Right atrium auricular region (tissue), 2 donors: ENCODE measurements around the gene DDX50. TPM values are rescaled to one million over a fixed set of nuclear protein-coding genes. Genes with fewer than 3 reads are reported as not detected.
"Not testable (repeated sequence)": the region's sequence is repeated elsewhere in the genome, so short reads cannot be mapped to it uniquely, and the experiment has no call there.

Experiments
- DNase-seq: peaks from one replicate; pipeline ENCODE4 v3.0.0-alpha.2; 2019; ENCODE audit warnings: low spot score
- H3K27ac ChIP-seq, 2 donors: fragments of 200-600 bp; sonication (generic); 1 replicate in 1 of 2; 2 replicates in 1 of 2; pipeline ENCODE4 v1.5.1; 2016 to 2019
- H3K27me3 ChIP-seq, 2 donors: fragments of 200-600 bp; sonication (generic); one replicate each; pipeline versions ENCODE4 v1.5.1 to v1.6.0; 2017 to 2019
- H3K36me3 ChIP-seq: fragments of 200-600 bp; sonication (generic); one replicate; pipeline ENCODE4 v1.5.1; 2016
- H3K4me1 ChIP-seq, 2 donors: fragments of 200-600 bp; sonication (generic); one replicate each; pipeline versions ENCODE4 v1.5.1 to v1.6.0; 2017 to 2019
- H3K4me3 ChIP-seq, 2 donors: fragments of 200-600 bp; sonication (generic); 1 replicate in 1 of 2; 2 replicates in 1 of 2; pipeline ENCODE4 v1.5.1; 2017 to 2019; ENCODE audit warnings: mild to moderate bottlenecking in 1 of 2, moderate library complexity in 1 of 2
- H3K9me3 ChIP-seq, 2 donors: fragments of 200-600 bp; sonication (generic); one replicate each; pipeline ENCODE4 v1.5.1; 2019
- CTCF ChIP-seq, 2 donors: fragments of 200-600 bp; sonication (generic); IDR thresholded peaks; one replicate each; pipeline ENCODE4 v1.5.1; 2019; ENCODE audit warnings: antibody characterized with exemption in 2 of 2
- total RNA-seq, 2 donors: library from RNA; depleted of rRNA; stranded (reverse); fragments of >200 nt; gene quantifications; one replicate each; pipeline ENCODE4 v1.1.0, GENCODE V29; 2016

The DDX50 gene
- total RNA-seq = 10 to 100 TPM; 18.9 to 22.3 TPM

GRCh38 chr10:68901105-68901927 lies at the start of gene DDX50:
DDX50 (plus strand) TSS chr10:68901315; CDS start chr10:68901385, 70 bp downstream.
- Histone ChIP-seq H3K27me3 (no peaks in the 10 kb centered on the region), H3K36me3 (no peaks in the 10 kb centered on the region), H3K27ac (peak within 1 kb of the TSS; percentile 99), H3K4me3 (peak within 1 kb of the TSS; percentile 79 to 85), H3K9me3 (no peaks in the 10 kb centered on the region), H3K4me1 (peaks cover 0 to 25% of the 10 kb centered on the region in 2 donors)
- peak in 1 of 2 donors; percentile 20 for TF ChIP-seq CTCF (IDR thresholded peaks at IDR 0.05)
- DNase-seq = peak; percentile 100

GRCh38 chr10:68856352-68856751 lies 44.8 kb upstream of the DDX50 start:
- no peak for TF ChIP-seq CTCF (IDR thresholded peaks at IDR 0.05)
- no peak overlapping the region for H3K27ac ChIP-seq
- H3K27me3 ChIP-seq = no peaks in the 10 kb centered on the region
- no peak overlapping the region for H3K4me3 ChIP-seq
- no peaks in the 10 kb centered on the region for H3K4me1 ChIP-seq
- peaks cover 0 to 9% of the 10 kb centered on the region in 2 donors for H3K9me3 ChIP-seq
- H3K36me3 ChIP-seq = no peaks in the 10 kb centered on the region
- DNase-seq = no peak

GRCh38 chr10:68857005-68857404 lies 44.1 kb upstream of the DDX50 start:
- no peak for TF ChIP-seq CTCF (IDR thresholded peaks at IDR 0.05)
- Histone ChIP-seq H3K4me3 (no peak overlapping the region), H3K9me3 (peaks cover 0 to 13% of the 10 kb centered on the region in 2 donors), H3K27me3 (no peaks in the 10 kb centered on the region), H3K36me3 (no peaks in the 10 kb centered on the region), H3K4me1 (no peaks in the 10 kb centered on the region), H3K27ac (no peak overlapping the region)
- no peak for DNase-seq

GRCh38 chr10:68861253-68861652 lies 39.9 kb upstream of the DDX50 start:
- no peaks in the 10 kb centered on the region for H3K27me3 ChIP-seq
- no peaks in the 10 kb centered on the region for H3K36me3 ChIP-seq
- H3K9me3 ChIP-seq = peaks cover 0 to 13% of the 10 kb centered on the region in 2 donors
- H3K4me3 ChIP-seq = no peak overlapping the region
- H3K27ac ChIP-seq = no peak overlapping the region
- H3K4me1 ChIP-seq = no peaks in the 10 kb centered on the region
- TF ChIP-seq CTCF (IDR thresholded peaks at IDR 0.05) = no peak
- no peak for DNase-seq

- no peaks in the 10 kb centered on the region for H3K36me3 ChIP-seq
- DNase-seq = no peak
- TF ChIP-seq CTCF (IDR thresholded peaks at IDR 0.05) = no peak
- H3K9me3 ChIP-seq = peaks cover 0 to 13% of the 10 kb centered on the region in 2 donors
- no peaks in the 10 kb centered on the region for H3K4me1 ChIP-seq
- H3K27me3 ChIP-seq = no peaks in the 10 kb centered on the region
- H3K27ac ChIP-seq = no peak overlapping the region
- H3K4me3 ChIP-seq = no peak overlapping the region
These were observed 36.5 kb upstream of the DDX50 start for GRCh38 chr10:68864611-68865010.

- not testable (repeated sequence) for H3K27ac ChIP-seq, H3K9me3 ChIP-seq, H3K27me3 ChIP-seq, H3K4me3 ChIP-seq, DNase-seq, H3K36me3 ChIP-seq, H3K4me1 ChIP-seq
These were observed 32.9 kb upstream of the DDX50 start for GRCh38 chr10:68868173-68868572.
